Thyroid gland (tissue), 4 donors: Measurements from ENCODE around the gene TRIM37.
"Not testable (repeated sequence)": the region's sequence is repeated elsewhere in the genome, so short reads cannot be mapped to it uniquely, and the experiment has no call there.

Experiments used
- POLR2A ChIP-seq, 2 donors: fragments of 450-650 bp; IDR thresholded peaks; one replicate each; pipeline ENCODE4 v1.6.1; 2017; ENCODE audit warnings: antibody characterized with exemption in 2 of 2, mild to moderate bottlenecking in 2 of 2, moderate library complexity in 1 of 2
- TF ChIP-seq, protein P1 (sequence below), 6 experiments: fragments of 200-600 bp in 3 of 6; fragments of 450-650 bp in 3 of 6; sonication (generic) in 3 of 6; IDR thresholded peaks; one replicate each; pipeline ENCODE4 v1.5.1; 2016 to 2019; ENCODE audit warnings: antibody characterized with exemption in 6 of 6, mild to moderate bottlenecking in 2 of 6, inconsistent platforms in 1 of 6, moderate library complexity in 1 of 6

DNA sequence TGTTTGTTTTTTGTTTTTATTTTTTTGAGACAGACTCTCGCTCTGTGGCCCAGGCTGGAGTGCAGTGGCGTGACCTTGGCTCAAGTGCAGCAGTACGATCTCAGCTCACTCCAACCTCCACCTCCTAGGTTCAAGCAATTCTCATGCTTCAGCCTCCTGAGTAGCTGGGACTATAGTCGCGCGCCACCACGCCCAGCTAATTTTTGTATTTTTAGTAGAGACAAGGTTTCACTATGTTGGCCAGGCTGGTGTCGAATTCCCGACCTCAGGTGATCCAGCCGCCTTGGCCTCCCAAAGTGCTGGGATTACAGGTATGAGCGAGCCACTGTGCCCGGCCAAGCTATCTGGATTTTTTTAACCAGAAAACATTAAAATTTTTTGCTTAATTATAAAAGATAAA, 16.1 kb downstream of the TRIM37 start:
- TF ChIP-seq POLR2A (IDR thresholded peaks at IDR 0.05) = not testable (repeated sequence)
- TF ChIP-seq, protein P1, sequence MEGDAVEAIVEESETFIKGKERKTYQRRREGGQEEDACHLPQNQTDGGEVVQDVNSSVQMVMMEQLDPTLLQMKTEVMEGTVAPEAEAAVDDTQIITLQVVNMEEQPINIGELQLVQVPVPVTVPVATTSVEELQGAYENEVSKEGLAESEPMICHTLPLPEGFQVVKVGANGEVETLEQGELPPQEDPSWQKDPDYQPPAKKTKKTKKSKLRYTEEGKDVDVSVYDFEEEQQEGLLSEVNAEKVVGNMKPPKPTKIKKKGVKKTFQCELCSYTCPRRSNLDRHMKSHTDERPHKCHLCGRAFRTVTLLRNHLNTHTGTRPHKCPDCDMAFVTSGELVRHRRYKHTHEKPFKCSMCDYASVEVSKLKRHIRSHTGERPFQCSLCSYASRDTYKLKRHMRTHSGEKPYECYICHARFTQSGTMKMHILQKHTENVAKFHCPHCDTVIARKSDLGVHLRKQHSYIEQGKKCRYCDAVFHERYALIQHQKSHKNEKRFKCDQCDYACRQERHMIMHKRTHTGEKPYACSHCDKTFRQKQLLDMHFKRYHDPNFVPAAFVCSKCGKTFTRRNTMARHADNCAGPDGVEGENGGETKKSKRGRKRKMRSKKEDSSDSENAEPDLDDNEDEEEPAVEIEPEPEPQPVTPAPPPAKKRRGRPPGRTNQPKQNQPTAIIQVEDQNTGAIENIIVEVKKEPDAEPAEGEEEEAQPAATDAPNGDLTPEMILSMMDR (IDR thresholded peaks at IDR 0.05) = not testable (repeated sequence)
